Retinal pigment epithelial cell (primary cell): Measurements from ENCODE around the gene GPR171.
A peak's percentile ranks its signal among the peaks of the same experiment; 100 is the strongest.

ENCODE experiments used
- DNase-seq: peaks from one replicate; pipeline ENCODE4 v3.0.0-alpha.2; 2010; ENCODE audit warnings: low read depth
- H3K4me3 ChIP-seq: 2 replicates; pipeline ENCODE4 v1.5.1; 2011; ENCODE audit warnings: mild to moderate bottlenecking, low read length, control low read depth, moderate library complexity
- CTCF ChIP-seq: conservative IDR thresholded peaks from 2 replicates; pipeline ENCODE4 v1.5.1; 2011; ENCODE audit warnings: low read depth, low read length, control low read depth, inconsistent platforms

Gene GPR171

DNA sequence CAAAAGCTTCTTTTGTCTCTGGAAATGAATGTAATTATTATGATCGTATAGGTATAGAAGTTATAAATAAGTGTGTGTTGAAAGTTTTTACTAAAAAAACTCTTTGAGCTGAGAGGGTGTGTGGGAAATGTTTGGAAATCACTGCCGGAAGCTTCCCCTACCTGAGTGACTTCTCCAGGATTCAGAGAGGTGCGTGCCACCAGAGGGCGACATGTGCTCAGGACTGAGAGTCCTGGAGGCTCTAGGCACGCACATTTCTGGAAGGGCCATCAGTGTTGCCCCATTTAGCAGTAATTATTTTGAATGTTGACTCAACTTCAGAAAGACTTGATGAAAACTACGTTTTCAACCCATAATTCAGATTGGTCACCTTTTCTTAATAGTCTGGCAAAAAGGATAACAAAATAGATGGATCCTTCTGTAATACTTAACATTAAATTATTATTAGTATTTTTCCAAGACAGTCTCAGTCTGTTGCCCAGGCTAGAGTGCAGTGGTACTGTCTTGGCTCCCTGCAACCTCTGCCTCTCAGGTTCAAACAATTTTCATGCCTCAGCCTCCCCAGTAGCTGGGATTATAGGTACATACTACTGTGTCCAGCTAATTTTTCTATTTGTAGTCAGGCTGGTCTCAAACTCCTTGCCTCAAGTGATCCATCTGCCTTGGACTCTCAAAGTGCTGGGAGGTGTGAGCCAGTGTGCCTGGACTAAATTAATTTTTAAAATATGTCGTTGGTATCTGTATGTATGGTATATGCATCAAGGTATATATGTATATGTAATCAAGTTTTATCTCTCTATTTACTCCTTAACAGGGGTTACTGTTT lies 34.5 kb downstream of the GPR171 start:
- no peak for DNase-seq
- no peak overlapping the region for H3K4me3 ChIP-seq
- TF ChIP-seq CTCF = peak; percentile 92

DNA sequence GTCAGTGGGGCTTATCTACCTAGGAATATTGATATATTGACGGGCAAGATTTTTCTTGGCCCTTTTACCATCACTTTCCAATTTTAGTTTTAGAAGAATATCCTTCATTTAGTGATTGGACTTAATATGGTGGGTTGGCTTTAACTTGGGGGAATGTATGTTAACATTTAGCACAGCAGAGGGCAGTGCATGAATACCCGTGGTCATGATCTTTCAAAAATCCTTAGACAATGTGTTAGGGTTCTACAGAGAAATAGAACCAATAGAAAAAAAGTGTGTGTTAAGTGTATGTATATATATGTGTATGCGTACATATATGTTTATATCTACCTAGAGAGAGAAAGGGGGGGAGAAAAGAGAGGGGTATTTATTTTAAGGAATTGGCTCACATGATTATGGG lies 36.9 kb downstream of the GPR171 start:
- H3K4me3 ChIP-seq = no peak overlapping the region
- peak; percentile 9 for TF ChIP-seq CTCF
- no peak for DNase-seq

GRCh38 chr3:151165226-151165625 lies 37.8 kb downstream of the GPR171 start:
- TF ChIP-seq CTCF = no peak
- no peak for DNase-seq
- no peak overlapping the region for H3K4me3 ChIP-seq

DNA sequence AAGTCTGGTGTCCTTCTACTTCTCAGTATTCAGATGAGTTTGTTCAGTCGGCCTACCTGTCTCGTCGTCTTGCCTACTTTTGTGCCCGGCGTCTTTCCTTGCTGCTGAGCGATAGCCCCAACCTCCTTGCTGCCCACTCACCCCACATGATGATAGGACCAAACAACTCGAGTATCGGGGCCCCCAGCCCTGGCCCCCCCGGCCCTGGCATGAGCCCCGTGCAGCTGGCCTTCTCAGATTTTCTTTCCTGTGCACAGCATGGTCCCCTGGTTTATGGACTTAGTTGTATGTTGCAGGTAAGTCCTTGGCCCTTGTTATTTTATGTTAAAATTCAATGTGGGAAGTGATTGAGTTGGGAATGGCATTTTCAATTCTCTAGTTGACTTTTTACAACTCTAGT lies 43.2 kb downstream of the GPR171 start:
- no peak for TF ChIP-seq CTCF
- no peak overlapping the region for H3K4me3 ChIP-seq
- no peak for DNase-seq

GRCh38 chr3:151156618-151157216 lies 46.3 kb downstream of the GPR171 start:
- DNase-seq = no peak
- TF ChIP-seq CTCF = peak; percentile 65
- H3K4me3 ChIP-seq = no peak overlapping the region

GRCh38 chr3:151155409-151156128 lies 47.4 kb downstream of the GPR171 start:
- no peak overlapping the region for H3K4me3 ChIP-seq
- no peak for TF ChIP-seq CTCF
- no peak for DNase-seq
